H54 (cell line): ENCODE results near the gene HPX.

Experiments
- DNase-seq: peaks from one replicate; pipeline ENCODE4 v3.0.0; 2011; ENCODE audit warnings: low spot score, mixed read lengths; ENCODE audit not compliant: insufficient read length
- FAIRE-seq: peaks from 3 replicates; lab custom pipeline; 2011; peaks lifted over from hg19 to GRCh38; lab: Jason Lieb, UNC
- POLR2A ChIP-seq: IDR thresholded peaks from 2 replicates; pipeline ENCODE4 v1.6.1; 2011; ENCODE audit warnings: low read depth, mild to moderate bottlenecking, low read length

Gene HPX

GRCh38 chr11:6448574-6448973, 7.8 kb upstream of the HPX start:
- no peak for TF ChIP-seq POLR2A
- FAIRE-seq: no peak
- no peak for DNase-seq

GRCh38 chr11:6443269-6444003, 2.6 kb upstream of the HPX start:
- DNase-seq: peak; percentile 79
- no peak for FAIRE-seq

GRCh38 chr11:6442441-6442840, 1.7 kb upstream of the HPX start:
- no peak for TF ChIP-seq POLR2A
- FAIRE-seq (no peak), DNase-seq (no peak)

More at GRCh38 chr11:6443269-6444003, 2.6 kb upstream of the HPX start:
- no peak for TF ChIP-seq POLR2A

GRCh38 chr11:6438979-6439571, 1.7 kb downstream of the HPX start:
- TF ChIP-seq POLR2A: no peak
- DNase-seq (peak; percentile 56), FAIRE-seq (peak; percentile 50)

- no peak for TF ChIP-seq POLR2A
Measured at GRCh38 chr11:6437993-6438392, 2.8 kb downstream of the HPX start.

GRCh38 chr11:6437423-6437822, 3.4 kb downstream of the HPX start:
- DNase-seq (no peak), FAIRE-seq (no peak)
- TF ChIP-seq POLR2A: no peak

More at GRCh38 chr11:6437993-6438392, 2.8 kb downstream of the HPX start:
- DNase-seq: no peak
- FAIRE-seq: no peak

GRCh38 chr11:6433998-6434660, 6.7 kb downstream of the HPX start:
- no peak for DNase-seq
- FAIRE-seq: no peak
- TF ChIP-seq POLR2A: no peak

- no peak for TF ChIP-seq POLR2A
Measured at GRCh38 chr11:6431861-6432260, 8.9 kb downstream of the HPX start.

GRCh38 chr11:6427516-6427915, 13.3 kb downstream of the HPX start:
- no peak for FAIRE-seq
- no peak for TF ChIP-seq POLR2A
- DNase-seq: no peak

More at GRCh38 chr11:6431861-6432260, 8.9 kb downstream of the HPX start:
- FAIRE-seq (peak; percentile 79), DNase-seq (peak; percentile 94)

GRCh38 chr11:6420677-6421076, 20.1 kb downstream of the HPX start:
- TF ChIP-seq POLR2A: no peak
- no peak for FAIRE-seq
- no peak for DNase-seq

GRCh38 chr11:6419009-6419631, 21.7 kb downstream of the HPX start, which contains the start of gene APBB1:
TSS of gene APBB1 (minus strand) at chr11:6419094. CDS start at chr11:6411347, 7,747 bp downstream.
- no peak for FAIRE-seq

GRCh38 chr11:6418557-6419008, 22.2 kb downstream of the HPX start:
- FAIRE-seq (no peak), DNase-seq (no peak)
- no peak for TF ChIP-seq POLR2A

More at GRCh38 chr11:6419009-6419631, 21.7 kb downstream of the HPX start, which contains the start of gene APBB1:
- peak; percentile 68 for DNase-seq
- peak; percentile 42; the same call in 1 of the 2 replicates for TF ChIP-seq POLR2A

- FAIRE-seq (no peak), DNase-seq (no peak)
- TF ChIP-seq POLR2A: no peak
Measured at GRCh38 chr11:6417907-6418556, 22.8 kb downstream of the HPX start.

- FAIRE-seq (no peak), DNase-seq (no peak)
- TF ChIP-seq POLR2A: no peak
Measured at GRCh38 chr11:6415797-6416196, 25.0 kb downstream of the HPX start.
